CD1c-positive myeloid dendritic cell (primary cell): ENCODE measurements around the gene SLC13A5.
"Not testable (repeated sequence)": the region's sequence is repeated elsewhere in the genome, so short reads cannot be mapped to it uniquely, and the experiment has no call there.

Experiments used
- DNase-seq: peaks from one replicate; pipeline ENCODE4 v3.0.0-alpha.2; 2016; ENCODE audit errors: extremely low spot score

SLC13A5 gene

GRCh38 chr17:6711081-6711674 is 2.0 kb downstream of the SLC13A5 start:
- no peak for DNase-seq

- no peak for DNase-seq
These were observed 2.9 kb downstream of the SLC13A5 start for GRCh38 chr17:6710317-6710716.

- DNase-seq: no peak
These were observed 4.7 kb downstream of the SLC13A5 start for GRCh38 chr17:6708357-6708961.

- no peak for DNase-seq
These were observed 6.2 kb downstream of the SLC13A5 start for GRCh38 chr17:6706996-6707395.

GRCh38 chr17:6706499-6706898 is 6.7 kb downstream of the SLC13A5 start:
- no peak for DNase-seq

DNA sequence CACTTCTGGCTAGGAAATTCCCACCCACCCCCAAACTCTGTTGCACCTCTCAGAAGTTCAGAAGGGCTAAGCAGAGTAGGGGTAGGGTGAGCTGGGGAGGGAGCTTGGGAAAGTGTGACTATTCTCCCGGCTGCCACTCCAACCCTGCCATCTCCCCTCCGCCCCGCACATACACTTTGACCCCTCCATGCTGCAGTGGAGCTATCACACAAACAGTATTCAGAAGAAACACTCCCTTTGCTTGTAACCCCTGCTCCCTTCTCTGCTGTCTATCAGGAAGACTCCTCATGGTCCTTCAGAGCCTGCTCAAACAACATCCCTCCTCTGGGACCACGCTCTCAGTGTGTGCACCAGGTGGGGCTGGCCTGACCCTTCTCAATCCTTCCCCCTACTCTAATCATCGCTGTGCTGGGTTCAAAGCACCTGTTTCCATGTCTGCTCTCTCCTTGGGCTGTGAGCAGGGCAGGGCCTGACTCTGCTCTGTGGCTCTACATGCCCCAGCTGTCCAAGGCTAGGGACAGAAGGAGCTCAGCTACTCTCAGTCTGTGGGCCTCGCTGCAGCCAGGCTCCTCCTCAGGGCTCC is 8.6 kb downstream of the SLC13A5 start:
- DNase-seq: no peak

DNA sequence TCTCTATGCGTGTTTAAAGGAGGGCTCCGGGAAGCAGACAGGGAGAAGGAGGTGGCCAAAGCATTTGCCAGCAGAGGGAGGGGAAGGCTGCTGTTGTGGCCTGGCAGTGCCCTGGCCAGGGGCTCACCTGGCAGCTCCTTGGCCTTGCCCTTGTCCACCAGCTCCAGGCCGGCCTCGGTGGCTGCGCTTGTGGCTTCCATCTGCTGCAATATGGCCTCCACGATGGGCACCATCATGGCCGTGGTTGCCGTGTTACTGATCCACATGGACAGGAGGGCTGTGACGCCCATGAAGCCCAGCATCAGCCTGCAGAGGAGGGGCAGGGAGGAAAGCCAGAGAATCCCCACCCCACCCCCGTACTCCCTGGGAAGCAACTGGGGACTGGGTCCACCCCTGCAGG is 9.4 kb downstream of the SLC13A5 start:
- DNase-seq: no peak

GRCh38 chr17:6702567-6703215 is 10.5 kb downstream of the SLC13A5 start:
- no peak for DNase-seq

DNA sequence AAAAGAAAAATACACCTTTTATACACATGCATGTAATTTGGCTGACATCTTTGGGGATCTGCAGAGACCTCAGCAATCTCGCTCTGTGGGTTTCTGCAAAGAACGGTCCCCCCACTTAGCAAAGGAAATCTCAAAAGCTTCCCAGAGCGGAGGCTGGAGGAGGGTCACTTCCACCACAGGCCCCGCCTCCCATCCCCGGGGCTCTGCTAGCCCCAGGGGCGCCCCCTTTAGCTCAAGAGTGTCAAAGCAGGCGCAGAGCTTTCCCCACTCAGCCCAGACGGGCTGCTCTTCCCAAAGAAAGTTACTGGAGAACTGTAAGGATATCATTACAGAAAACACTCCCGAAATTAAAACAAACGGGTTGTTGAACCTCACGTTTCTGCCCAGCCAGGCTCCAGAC is 11.4 kb downstream of the SLC13A5 start:
- DNase-seq: peak; percentile 61

GRCh38 chr17:6700948-6701307 is 12.2 kb downstream of the SLC13A5 start:
- no peak for DNase-seq

DNA sequence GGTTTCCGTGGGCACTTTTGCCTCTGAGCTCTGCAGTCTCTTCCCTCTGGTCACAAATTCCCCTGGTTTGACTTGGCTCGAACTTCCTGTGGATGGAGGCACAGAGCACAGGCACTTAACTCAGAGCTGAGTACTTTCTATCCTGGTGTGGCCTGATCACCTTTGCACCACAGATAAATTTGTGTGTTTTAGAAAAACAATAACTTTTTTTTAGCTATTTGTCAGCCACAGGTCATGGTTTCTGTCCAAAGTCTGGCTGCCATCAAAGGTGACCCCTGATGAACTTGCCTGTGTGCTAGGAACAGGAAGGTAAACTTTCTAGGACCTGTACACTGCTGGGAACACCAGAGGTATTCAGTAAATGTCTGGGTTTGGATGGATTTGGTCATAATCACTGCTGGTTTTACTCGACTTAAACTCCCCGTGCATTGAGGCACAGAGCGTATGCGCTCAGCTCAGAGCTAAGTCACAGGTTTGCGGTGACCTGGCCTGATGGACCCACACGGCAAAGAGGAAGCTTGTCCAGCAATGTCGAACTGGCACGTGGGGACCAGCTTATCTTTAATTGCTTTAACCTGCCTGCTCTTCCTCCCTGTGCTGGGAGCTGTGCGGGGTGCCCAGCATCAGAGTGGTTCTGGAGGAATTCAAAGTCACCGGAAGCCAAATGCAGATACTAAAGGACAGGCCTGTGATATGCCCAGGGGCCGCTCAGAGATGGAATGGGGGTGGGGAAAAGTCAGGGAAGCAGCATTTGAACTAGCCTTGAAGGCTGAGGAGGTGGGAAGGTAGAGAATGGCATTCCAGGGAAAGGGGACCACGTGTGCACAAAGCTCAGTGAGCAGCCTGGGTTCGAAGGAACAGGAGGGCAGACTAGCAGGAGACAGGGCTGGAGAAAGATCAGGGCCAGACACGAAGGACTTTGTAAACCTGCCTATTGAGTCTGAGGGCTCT is 12.9 kb downstream of the SLC13A5 start:
- DNase-seq: no peak

GRCh38 chr17:6698004-6698403 is 15.2 kb downstream of the SLC13A5 start:
- DNase-seq: no peak

GRCh38 chr17:6696906-6697305 is 16.3 kb downstream of the SLC13A5 start:
- DNase-seq: no peak

DNA sequence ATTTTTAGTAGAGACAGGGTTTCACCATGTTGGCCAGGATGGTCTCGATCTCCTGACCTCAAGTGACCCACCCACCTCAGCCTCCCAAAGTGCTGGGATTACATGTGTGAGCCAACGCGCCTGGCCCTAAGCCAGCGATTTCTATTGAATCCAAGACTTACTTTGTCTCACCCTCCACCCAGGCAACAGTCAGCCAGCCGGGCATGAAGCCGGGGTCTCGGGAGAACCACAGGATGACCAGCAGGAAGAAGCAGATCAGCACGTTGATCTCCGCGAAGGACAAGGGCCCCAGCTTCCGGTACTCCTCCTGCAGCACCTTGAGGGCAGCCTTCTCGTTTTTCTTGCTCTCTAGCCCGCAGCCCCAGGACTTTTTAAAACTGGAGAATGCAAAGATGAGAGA is 17.6 kb downstream of the SLC13A5 start:
- no peak for DNase-seq

DNA sequence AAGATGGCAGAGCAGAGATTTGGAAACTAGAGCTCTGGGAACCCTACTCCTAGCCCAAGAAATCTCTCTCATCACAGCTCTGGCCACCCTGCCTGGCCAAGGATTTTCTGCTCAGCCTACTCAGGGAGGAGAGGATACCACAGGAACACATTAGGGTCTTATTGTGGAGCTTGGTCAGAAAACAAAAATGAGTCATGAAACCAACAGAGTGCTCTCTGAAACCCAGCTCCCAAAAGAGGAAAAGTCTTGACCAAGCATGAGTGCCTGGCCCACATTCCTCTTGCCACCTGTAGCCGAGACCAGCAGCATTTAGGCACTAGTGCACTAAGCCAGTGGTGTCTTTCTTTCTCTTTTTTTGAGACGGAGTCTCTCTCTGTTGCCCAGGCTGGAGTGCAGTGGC is 18.1 kb downstream of the SLC13A5 start:
- no peak for DNase-seq

- DNase-seq: not testable (repeated sequence)
These were observed 21.2 kb downstream of the SLC13A5 start for GRCh38 chr17:6691958-6692357.

- DNase-seq: no peak
These were observed 21.6 kb downstream of the SLC13A5 start for GRCh38 chr17:6691546-6691945.

GRCh38 chr17:6690641-6691040 is 22.5 kb downstream of the SLC13A5 start:
- DNase-seq: no peak

DNA sequence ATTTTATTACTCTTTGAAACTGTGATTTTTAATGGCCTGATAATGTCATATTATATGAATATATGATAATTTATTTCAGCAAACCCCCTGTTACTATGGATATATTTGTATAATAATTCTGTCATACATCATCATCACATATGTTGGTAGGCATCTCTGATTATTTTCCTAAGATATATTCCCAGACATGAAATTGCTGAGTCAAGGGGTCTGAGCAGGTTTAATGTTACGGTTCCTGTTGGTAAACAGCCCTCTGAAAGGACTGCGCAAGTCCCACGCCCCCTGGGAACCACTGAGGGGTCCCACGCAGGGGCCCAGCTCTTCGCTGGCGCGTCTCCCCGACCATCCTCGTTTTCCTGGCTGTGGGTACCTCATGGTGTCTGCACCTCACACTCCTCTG is 24.2 kb downstream of the SLC13A5 start:
- DNase-seq: no peak

- DNase-seq: no peak
These were observed 27.1 kb downstream of the SLC13A5 start for GRCh38 chr17:6686026-6686425.

- no peak for DNase-seq
These were observed 28.0 kb downstream of the SLC13A5 start for GRCh38 chr17:6684881-6685767.
